SK-N-SH (cell line): ENCODE data around the gene METTL17. TPM values are rescaled to one million over a fixed set of nuclear protein-coding genes. Genes with fewer than 3 reads are reported as not detected.

Experiments used
- CTCF ChIA-PET: fragments of 300-600, 350-600 bp; formaldehyde crosslinking; extraction: SDS; loops from one replicate; lab custom pipeline; 2021; lab: Yijun Ruan, JAX
- POLR2A ChIA-PET: fragments of 350-600 bp; sonication (Branson Sonifier 250); formaldehyde crosslinking; extraction: SDS; loops from one replicate; lab custom pipeline; 2020; ENCODE audit warnings: antibody characterized with exemption, inconsistent platforms; lab: Yijun Ruan, JAX
- DNase-seq: peaks from one replicate; pipeline ENCODE4 v3.0.0; 2012
- H2AFZ ChIP-seq: fragments of 200-600 bp; sonication (generic); 2 replicates; pipeline ENCODE4 v1.8.1; 2016; ENCODE audit warnings: antibody characterized with exemption, mild to moderate bottlenecking, low read depth
- H3F3A ChIP-seq: fragments of 200-600 bp; sonication (generic); replicated peaks from 2 replicates; pipeline ENCODE3; 2016; ENCODE audit warnings: antibody characterized with exemption, mild to moderate bottlenecking; ENCODE audit not compliant: insufficient read depth
- H3K27ac ChIP-seq, 2 experiments: fragments of 200-500 bp in 1 of 2; fragments of 200-600 bp in 1 of 2; sonication (Bioruptor generic) in 1 of 2; sonication (generic), shearing (Covaris generic) in 1 of 2; 2 replicates each; pipeline versions ENCODE4 v1.5.1 to v1.6.1; 2014 to 2016; ENCODE audit warnings: low read depth in 2 of 2, inconsistent platforms in 1 of 2, low read length in 1 of 2, mild to moderate bottlenecking in 1 of 2, mixed read lengths in 1 of 2
- H3K27me3 ChIP-seq: fragments of 200-600 bp; sonication (generic), shearing (Covaris generic); 2 replicates; pipeline ENCODE4 v1.6.1; 2016; ENCODE audit warnings: mixed run types; ENCODE audit not compliant: insufficient read depth
- H3K36me3 ChIP-seq, 2 experiments: fragments of 200-500 bp in 1 of 2; fragments of 200-600 bp in 1 of 2; sonication (Bioruptor generic) in 1 of 2; sonication (generic) in 1 of 2; replicated peaks in 1 of 2; 2 replicates each; pipeline versions ENCODE3 to v1.5.1; 2014 to 2016; ENCODE audit warnings: low read length in 1 of 2, mild to moderate bottlenecking in 1 of 2; ENCODE audit not compliant: insufficient read depth in 2 of 2, control insufficient read depth in 1 of 2
- H3K4me1 ChIP-seq, 2 experiments: fragments of 200-500 bp in 1 of 2; fragments of 200-600 bp in 1 of 2; sonication (Bioruptor generic) in 1 of 2; sonication (generic), shearing (Covaris generic) in 1 of 2; 2 replicates each; pipeline versions ENCODE4 v1.5.1 to v1.6.1; 2014 to 2016; ENCODE audit warnings: low read depth in 1 of 2, low read length in 1 of 2, mixed run types in 1 of 2; ENCODE audit not compliant: insufficient read depth in 2 of 2, control insufficient read depth in 1 of 2
- H3K4me2 ChIP-seq: fragments of 200-600 bp; sonication (generic), shearing (Covaris generic); 2 replicates; pipeline ENCODE4 v1.6.1; 2017; ENCODE audit warnings: mixed run types
- H3K4me3 ChIP-seq, 2 experiments: fragments of 200-500 bp in 1 of 2; fragments of 200-600 bp in 1 of 2; sonication (Bioruptor generic) in 1 of 2; sonication (generic), shearing (Covaris generic) in 1 of 2; 2 replicates each; pipeline versions ENCODE4 v1.5.1 to v1.8.1; 2014 to 2016; ENCODE audit warnings: low read depth in 2 of 2, inconsistent platforms in 1 of 2, low read length in 1 of 2, mild to moderate bottlenecking in 1 of 2, mixed read lengths in 1 of 2, moderate library complexity in 1 of 2
- H3K79me2 ChIP-seq: fragments of 200-600 bp; sonication (generic); 2 replicates; pipeline ENCODE4 v1.8.1; 2017; ENCODE audit warnings: mild to moderate bottlenecking; ENCODE audit not compliant: insufficient read depth
- H3K9ac ChIP-seq: fragments of 200-600 bp; sonication (generic); 2 replicates; pipeline ENCODE4 v1.6.1; 2017; ENCODE audit warnings: mixed run types
- H3K9me2 ChIP-seq: fragments of 200-600 bp; sonication (generic); 2 replicates; pipeline ENCODE4 v1.6.1; 2017; ENCODE audit warnings: mixed run types
- H3K9me3 ChIP-seq: fragments of 200-600 bp; sonication (generic); 2 replicates; pipeline ENCODE4 v1.6.1; 2017; ENCODE audit warnings: mixed run types, mild to moderate bottlenecking, moderate library complexity
- H4K20me1 ChIP-seq: fragments of 200-600 bp; sonication (generic); 2 replicates; pipeline ENCODE4 v1.6.1; 2017; ENCODE audit warnings: mild to moderate bottlenecking, mixed run types; ENCODE audit not compliant: insufficient read depth
- EZH2phosphoT487 ChIP-seq: fragments of 200-600 bp; sonication (generic); IDR thresholded peaks from 2 replicates; pipeline ENCODE4 v1.6.1; 2017; ENCODE audit warnings: low read depth, mixed run types, mild to moderate bottlenecking, antibody characterized with exemption, moderate library complexity, borderline replicate concordance
- FOSL2 ChIP-seq: IDR thresholded peaks from 2 replicates; pipeline ENCODE4 v1.4.0; 2012; ENCODE audit warnings: low read depth, mild to moderate bottlenecking, moderate library complexity, borderline replicate concordance
- FOXM1 ChIP-seq: IDR thresholded peaks from 2 replicates; pipeline ENCODE4 v1.4.0; 2012; ENCODE audit warnings: low read depth, mild to moderate bottlenecking
- JUND ChIP-seq: IDR thresholded peaks from 2 replicates; pipeline ENCODE4 v1.4.0; 2012
- MXI1 ChIP-seq: IDR thresholded peaks from 2 replicates; pipeline ENCODE4 v1.6.1; 2012; ENCODE audit warnings: mild to moderate bottlenecking, low read depth, low read length, improper control_type of control experiment
- NFIC ChIP-seq: IDR thresholded peaks from 2 replicates; pipeline ENCODE4 v1.4.0; 2012; ENCODE audit warnings: borderline replicate concordance
- RAD21 ChIP-seq: IDR thresholded peaks from 2 replicates; pipeline ENCODE4 v1.6.1; 2012; ENCODE audit warnings: mild to moderate bottlenecking, low read length
- RCOR1 ChIP-seq: fragments of 150-350 bp; IDR thresholded peaks from 2 replicates; pipeline ENCODE4 v1.6.1; 2017; ENCODE audit warnings: antibody characterized with exemption, low read length
- REST ChIP-seq: IDR thresholded peaks from 2 replicates; pipeline ENCODE4 v1.6.1; 2012; ENCODE audit warnings: mild to moderate bottlenecking, low read depth, low read length, moderate library complexity
- RFX5 ChIP-seq: IDR thresholded peaks from 2 replicates; pipeline ENCODE4 v1.6.1; 2012; ENCODE audit warnings: mild to moderate bottlenecking, improper control_type of control experiment, low read length
- RXRA ChIP-seq: IDR thresholded peaks from 2 replicates; pipeline ENCODE4 v1.4.0; 2012; ENCODE audit warnings: low read depth, mild to moderate bottlenecking, borderline replicate concordance
- SIN3A ChIP-seq: IDR thresholded peaks from 2 replicates; pipeline ENCODE4 v1.6.1; 2012; ENCODE audit warnings: low read depth, mild to moderate bottlenecking, low read length, moderate library complexity, borderline replicate concordance
- SMC3 ChIP-seq: IDR thresholded peaks from 2 replicates; pipeline ENCODE4 v1.6.1; 2012; ENCODE audit warnings: low read depth, low read length, improper control_type of control experiment
- TCF12 ChIP-seq: IDR thresholded peaks from 2 replicates; pipeline ENCODE4 v1.4.0; 2012
- TEAD4 ChIP-seq: IDR thresholded peaks from 2 replicates; pipeline ENCODE4 v1.4.0; 2012; ENCODE audit warnings: mild to moderate bottlenecking, borderline replicate concordance; ENCODE audit not compliant: insufficient read depth
- ZBTB33 ChIP-seq: IDR thresholded peaks from 2 replicates; pipeline ENCODE4 v1.4.0; 2012; ENCODE audit warnings: low read depth, borderline replicate concordance
- WGBS: methylation state at CpG from one replicate; pipeline ENCODE4 v1.1.6; 2017; ENCODE audit warnings: low lambda C conversion rate; 5-methylcytosine and 5-hydroxymethylcytosine counted together
- polyA plus RNA-seq, 3 experiments: library from polyadenylated mRNA; depleted of rRNA; stranded (reverse); fragments of >200 nt; gene quantifications; 2 replicates each; pipeline ENCODE4 v1.2.3, GENCODE V29; 2012
- TF ChIP-seq, protein P1 (sequence below): IDR thresholded peaks from 2 replicates; pipeline ENCODE4 v1.4.0; 2012; ENCODE audit warnings: low read depth, borderline replicate concordance
- TF ChIP-seq, protein P2 (sequence below): fragments of 150-350 bp; IDR thresholded peaks from 2 replicates; pipeline ENCODE4 v1.6.1; 2016; ENCODE audit warnings: mild to moderate bottlenecking, low read depth, low read length

METTL17 gene
- polyA plus RNA-seq, 1 of the 3 experiments (the other 2 are of a cell fraction) = 104 TPM

DNA sequence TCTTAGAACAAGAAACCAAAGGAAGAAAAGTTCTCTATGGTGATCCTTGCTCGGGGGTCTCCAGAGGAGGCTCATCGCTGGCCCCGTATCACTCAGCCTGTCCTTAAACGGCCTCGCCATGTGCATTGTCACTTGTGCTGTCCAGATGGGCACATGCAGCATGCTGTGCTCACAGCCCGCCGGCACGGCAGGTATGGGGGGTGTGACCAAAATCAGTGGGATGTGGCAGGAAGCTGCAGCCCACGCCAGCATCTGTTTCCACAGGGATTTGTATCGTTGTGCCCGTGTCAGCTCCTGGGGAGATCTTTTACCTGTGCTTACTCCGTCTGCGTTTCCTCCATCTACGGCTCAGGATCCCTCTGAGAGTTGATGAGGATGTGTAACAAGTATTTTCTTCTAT, 6.7 kb downstream of the METTL17 start:
- TF ChIP-seq SIN3A (no peak), MXI1 (no peak), SMC3 (no peak), JUND (no peak), RXRA (no peak)

GRCh38 chr14:20997115-20997514, 7.3 kb downstream of the METTL17 start:
- H3K4me2 ChIP-seq = no peak overlapping the region
- 81% methylated on average over 4 of the region's 4 CpGs for WGBS
- no peaks in the 10 kb centered on the region; a peak in 1 of 4 replicates for H3K4me1 ChIP-seq
- no peak overlapping the region for H3K9ac ChIP-seq
- H2AFZ ChIP-seq = no peak overlapping the region
- H3K9me2 ChIP-seq = no peaks in the 10 kb centered on the region
- H3K36me3 ChIP-seq = peaks cover 28 to 50% of the 10 kb centered on the region in 2 experiments
- no peaks in the 10 kb centered on the region for H4K20me1 ChIP-seq
- H3K4me3 ChIP-seq = no peak overlapping the region
- peaks cover 9% of the 10 kb centered on the region for H3F3A ChIP-seq
- no peaks in the 10 kb centered on the region for H3K27me3 ChIP-seq
- H3K27ac ChIP-seq = no peak overlapping the region
- DNase-seq = no peak
- TF ChIP-seq FOXM1 = no peak
- no peak for TF ChIP-seq TCF12
- TF ChIP-seq, protein P1, sequence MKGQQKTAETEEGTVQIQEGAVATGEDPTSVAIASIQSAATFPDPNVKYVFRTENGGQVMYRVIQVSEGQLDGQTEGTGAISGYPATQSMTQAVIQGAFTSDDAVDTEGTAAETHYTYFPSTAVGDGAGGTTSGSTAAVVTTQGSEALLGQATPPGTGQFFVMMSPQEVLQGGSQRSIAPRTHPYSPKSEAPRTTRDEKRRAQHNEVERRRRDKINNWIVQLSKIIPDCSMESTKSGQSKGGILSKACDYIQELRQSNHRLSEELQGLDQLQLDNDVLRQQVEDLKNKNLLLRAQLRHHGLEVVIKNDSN = no peak
- TF ChIP-seq RFX5 = no peak
- TF ChIP-seq NFIC = no peak
- no peak for TF ChIP-seq TEAD4
- TF ChIP-seq RCOR1 = no peak
- no peak for TF ChIP-seq ZBTB33
- TF ChIP-seq RAD21 = no peak
- no peak for TF ChIP-seq REST
- no peak for TF ChIP-seq EZH2phosphoT487
- TF ChIP-seq, protein P2, sequence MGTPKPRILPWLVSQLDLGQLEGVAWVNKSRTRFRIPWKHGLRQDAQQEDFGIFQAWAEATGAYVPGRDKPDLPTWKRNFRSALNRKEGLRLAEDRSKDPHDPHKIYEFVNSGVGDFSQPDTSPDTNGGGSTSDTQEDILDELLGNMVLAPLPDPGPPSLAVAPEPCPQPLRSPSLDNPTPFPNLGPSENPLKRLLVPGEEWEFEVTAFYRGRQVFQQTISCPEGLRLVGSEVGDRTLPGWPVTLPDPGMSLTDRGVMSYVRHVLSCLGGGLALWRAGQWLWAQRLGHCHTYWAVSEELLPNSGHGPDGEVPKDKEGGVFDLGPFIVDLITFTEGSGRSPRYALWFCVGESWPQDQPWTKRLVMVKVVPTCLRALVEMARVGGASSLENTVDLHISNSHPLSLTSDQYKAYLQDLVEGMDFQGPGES = no peak
- no peak for TF ChIP-seq FOSL2
- no peak for TF ChIP-seq JUND
- POLR2A ChIA-PET = interaction anchor here (0.6 kb wide), 1 partner anchor 51 kb away, joined by 3 read pairs; no protein-coding TSS in a partner anchor
- peaks cover 8% of the 10 kb centered on the region; the same call in 1 of the 2 replicates for H3K79me2 ChIP-seq
- CTCF ChIA-PET = interaction anchor here (0.7 to 8.8 kb wide), 8 partner anchors 14 to 557 kb away, joined by 3 to 54 read pairs (median 5); partner anchors contain the start of gene ARHGEF40
- no peaks in the 10 kb centered on the region for H3K9me3 ChIP-seq

More for the DNA sequence above, 6.7 kb downstream of the METTL17 start:
- WGBS = 96% methylated on average over 10 of the region's 14 CpGs
- Histone ChIP-seq H3K9me2 (no peaks in the 10 kb centered on the region), H3K79me2 (peaks cover 14% of the 10 kb centered on the region; the same call in 1 of the 2 replicates), H3K4me3 (no peak overlapping the region), H3K36me3 (peaks cover 34 to 54% of the 10 kb centered on the region in 2 experiments), H3F3A (peaks cover 9% of the 10 kb centered on the region), H2AFZ (no peak overlapping the region), H4K20me1 (0 out of 2 replicates have a peak, but pooled peaks cover 5% of the 10 kb centered on the region), H3K27ac (no peak overlapping the region), H3K9ac (no peak overlapping the region), H3K9me3 (no peaks in the 10 kb centered on the region), H3K27me3 (no peaks in the 10 kb centered on the region), H3K4me1 (peaks cover 3 to 5% of the 10 kb centered on the region in 2 experiments; a peak in 2 of 4 replicates), H3K4me2 (no peak overlapping the region)
- DNase-seq = no peak
- ChIA-PET CTCF (interaction anchor here (0.9 to 8.8 kb wide), 5 partner anchors 18 to 107 kb away, joined by 3 to 54 read pairs (median 19); no protein-coding TSS in a partner anchor), POLR2A (no interaction called here)
